Measurements from ENCODE around the gene ZNF697.
"Not testable (repeated sequence)": the region's sequence is repeated elsewhere in the genome, so short reads cannot be mapped to it uniquely, and the experiment has no call there.

The ZNF697 gene

GRCh38 chr1:119626841-119627240, 21.2 kb downstream of the ZNF697 start:
- no peak for DNase-seq

- no peak for DNase-seq
Measured at GRCh38 chr1:119626011-119626545, 22.0 kb downstream of the ZNF697 start.

- no peak for DNase-seq
Measured at GRCh38 chr1:119623678-119624077, 24.4 kb downstream of the ZNF697 start.

GRCh38 chr1:119623193-119623515, 24.9 kb downstream of the ZNF697 start:
- no peak for DNase-seq

- DNase-seq: no peak
Measured at GRCh38 chr1:119622311-119623192, 25.5 kb downstream of the ZNF697 start.

- DNase-seq: no peak
Measured at GRCh38 chr1:119621705-119622104, 26.4 kb downstream of the ZNF697 start.

GRCh38 chr1:119617751-119618691, 30.0 kb downstream of the ZNF697 start:
- no peak for DNase-seq

- not testable (repeated sequence) for DNase-seq
Measured at GRCh38 chr1:119616748-119617147, 31.3 kb downstream of the ZNF697 start.

- not testable (repeated sequence) for DNase-seq
Measured at GRCh38 chr1:119615100-119615499, 33.0 kb downstream of the ZNF697 start.

- DNase-seq: peak; percentile 56
Measured at GRCh38 chr1:119613769-119614720, 34.0 kb downstream of the ZNF697 start.

- DNase-seq: peak; percentile 75
Measured at GRCh38 chr1:119611701-119612113, 36.4 kb downstream of the ZNF697 start.

GRCh38 chr1:119608816-119609215, 39.2 kb downstream of the ZNF697 start:
- not testable (repeated sequence) for DNase-seq

GRCh38 chr1:119607087-119607807, 40.8 kb downstream of the ZNF697 start:
- not testable (repeated sequence) for DNase-seq

- DNase-seq: no peak
Measured at GRCh38 chr1:119606394-119606793, 41.7 kb downstream of the ZNF697 start.

- DNase-seq: no peak
Measured at GRCh38 chr1:119605686-119606085, 42.4 kb downstream of the ZNF697 start.

- not testable (repeated sequence) for DNase-seq
Measured at GRCh38 chr1:119605080-119605479, 43.0 kb downstream of the ZNF697 start.

GRCh38 chr1:119603695-119604094, 44.4 kb downstream of the ZNF697 start:
- DNase-seq: no peak

GRCh38 chr1:119603241-119603640, 44.8 kb downstream of the ZNF697 start:
- not testable (repeated sequence) for DNase-seq

- DNase-seq: not testable (repeated sequence)
Measured at GRCh38 chr1:119602789-119603188, 45.3 kb downstream of the ZNF697 start.

- no peak for DNase-seq
Measured at GRCh38 chr1:119602169-119602568, 45.9 kb downstream of the ZNF697 start.

- no peak for DNase-seq
Measured at GRCh38 chr1:119600976-119601375, 47.1 kb downstream of the ZNF697 start.
